DOHH2 (cell line): ENCODE measurements around the gene SLC16A7.

Experiments used
- H3F3A ChIP-seq: fragments of 200-600 bp; sonication (generic), shearing (Covaris generic); 2 replicates; pipeline ENCODE4 v1.6.0; 2016; ENCODE audit warnings: antibody characterized with exemption, mild to moderate bottlenecking; ENCODE audit not compliant: control insufficient read depth, insufficient read depth
- H3K27ac ChIP-seq: fragments of 200-600 bp; sonication (generic); 2 replicates; pipeline ENCODE4 v1.5.1; 2014; ENCODE audit warnings: low read depth, mild to moderate bottlenecking, low read length, moderate library complexity
- H3K27me3 ChIP-seq: fragments of 200-600 bp; sonication (generic); 2 replicates; pipeline ENCODE4 v1.6.1; 2014; ENCODE audit warnings: mild to moderate bottlenecking, low read length, mixed read lengths; ENCODE audit not compliant: control insufficient read depth
- H3K36me3 ChIP-seq: fragments of 200-600 bp; sonication (generic); 2 replicates; pipeline ENCODE4 v1.6.1; 2014; ENCODE audit warnings: mild to moderate bottlenecking, low read length, moderate library complexity, mixed read lengths; ENCODE audit not compliant: control insufficient read depth
- H3K4me1 ChIP-seq: fragments of 200-600 bp; sonication (generic); 2 replicates; pipeline ENCODE4 v1.6.1; 2014; ENCODE audit warnings: mild to moderate bottlenecking, low read length, mixed read lengths; ENCODE audit not compliant: control insufficient read depth
- H3K4me2 ChIP-seq: fragments of 200-600 bp; sonication (generic); 2 replicates; pipeline ENCODE4 v1.6.0; 2014; ENCODE audit warnings: mild to moderate bottlenecking, low read length, moderate library complexity
- H3K4me3 ChIP-seq: fragments of 200-600 bp; sonication (generic); 2 replicates; pipeline ENCODE4 v1.5.1; 2014; ENCODE audit warnings: mild to moderate bottlenecking, low read length, mixed read lengths
- H3K79me2 ChIP-seq: fragments of 200-600 bp; sonication (generic); 2 replicates; pipeline ENCODE4 v1.6.1; 2014; ENCODE audit warnings: mild to moderate bottlenecking, low read length, mixed read lengths; ENCODE audit not compliant: control insufficient read depth
- H3K9me2 ChIP-seq: fragments of 200-600 bp; sonication (generic); replicated peaks from 2 replicates; pipeline ENCODE4 v1.6.1; 2014; ENCODE audit warnings: mild to moderate bottlenecking, low read length, mixed read lengths; ENCODE audit not compliant: control insufficient read depth
- H3K9me3 ChIP-seq: fragments of 200-600 bp; sonication (generic); 2 replicates; pipeline ENCODE4 v1.6.1; 2014; ENCODE audit warnings: antibody characterized with exemption, low read length, mixed read lengths; ENCODE audit not compliant: control insufficient read depth, insufficient read depth
- H4K20me1 ChIP-seq: fragments of 200-600 bp; sonication (generic); 2 replicates; pipeline ENCODE4 v1.6.0; 2014; ENCODE audit warnings: low read depth, mild to moderate bottlenecking, antibody characterized with exemption, low read length, moderate library complexity; ENCODE audit not compliant: control insufficient read depth, insufficient read depth
- EZH2phosphoT487 ChIP-seq: fragments of 200-600 bp; sonication (generic); IDR thresholded peaks from 2 replicates; pipeline ENCODE4 v1.6.1; 2017; ENCODE audit warnings: borderline replicate concordance, mild to moderate bottlenecking, antibody characterized with exemption, low read length, moderate library complexity, mixed read lengths
- TF ChIP-seq, protein P1 (sequence below): fragments of 200-600 bp; sonication (generic); IDR thresholded peaks from one replicate; pipeline ENCODE4 v1.5.1; 2014; ENCODE audit warnings: antibody characterized with exemption, mild to moderate bottlenecking, low read depth, low read length; ENCODE audit not compliant: poor library complexity, severe bottlenecking

Gene SLC16A7

GRCh38 chr12:59587710-59588109 lies 8.1 kb upstream of the SLC16A7 start:
- Histone ChIP-seq H3K79me2 (no peaks in the 10 kb centered on the region), H3K4me3 (no peak overlapping the region), H3K27ac (no peak overlapping the region), H3K27me3 (no peaks in the 10 kb centered on the region), H3F3A (no peaks in the 10 kb centered on the region), H3K9me2 (no peaks in the 10 kb centered on the region), H3K36me3 (no peaks in the 10 kb centered on the region), H3K4me2 (no peak overlapping the region), H3K9me3 (no peaks in the 10 kb centered on the region), H4K20me1 (no peaks in the 10 kb centered on the region), H3K4me1 (no peaks in the 10 kb centered on the region)
- TF ChIP-seq, protein P1, sequence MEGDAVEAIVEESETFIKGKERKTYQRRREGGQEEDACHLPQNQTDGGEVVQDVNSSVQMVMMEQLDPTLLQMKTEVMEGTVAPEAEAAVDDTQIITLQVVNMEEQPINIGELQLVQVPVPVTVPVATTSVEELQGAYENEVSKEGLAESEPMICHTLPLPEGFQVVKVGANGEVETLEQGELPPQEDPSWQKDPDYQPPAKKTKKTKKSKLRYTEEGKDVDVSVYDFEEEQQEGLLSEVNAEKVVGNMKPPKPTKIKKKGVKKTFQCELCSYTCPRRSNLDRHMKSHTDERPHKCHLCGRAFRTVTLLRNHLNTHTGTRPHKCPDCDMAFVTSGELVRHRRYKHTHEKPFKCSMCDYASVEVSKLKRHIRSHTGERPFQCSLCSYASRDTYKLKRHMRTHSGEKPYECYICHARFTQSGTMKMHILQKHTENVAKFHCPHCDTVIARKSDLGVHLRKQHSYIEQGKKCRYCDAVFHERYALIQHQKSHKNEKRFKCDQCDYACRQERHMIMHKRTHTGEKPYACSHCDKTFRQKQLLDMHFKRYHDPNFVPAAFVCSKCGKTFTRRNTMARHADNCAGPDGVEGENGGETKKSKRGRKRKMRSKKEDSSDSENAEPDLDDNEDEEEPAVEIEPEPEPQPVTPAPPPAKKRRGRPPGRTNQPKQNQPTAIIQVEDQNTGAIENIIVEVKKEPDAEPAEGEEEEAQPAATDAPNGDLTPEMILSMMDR, result no peak
- no peak for TF ChIP-seq EZH2phosphoT487

DNA sequence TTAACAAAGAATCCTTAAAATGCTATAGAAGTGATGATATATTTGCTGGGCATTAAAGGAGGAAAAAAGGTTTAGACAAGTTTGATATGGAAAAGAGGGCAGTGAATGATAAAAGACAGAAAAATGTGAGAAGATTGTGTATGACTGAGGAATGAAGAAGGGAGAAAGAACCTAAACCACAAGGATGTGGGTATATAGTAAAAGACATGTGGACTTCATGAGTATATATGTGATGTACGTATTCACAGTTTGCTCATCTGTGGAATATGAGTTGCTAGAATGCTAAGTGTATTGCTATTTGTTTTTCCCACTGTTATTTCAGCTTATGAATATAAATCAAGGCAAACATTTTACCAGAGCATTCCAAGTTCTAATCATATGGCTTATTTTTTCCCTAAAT lies 2.1 kb upstream of the SLC16A7 start:
- TF ChIP-seq, protein P1, result no peak
- no peak for TF ChIP-seq EZH2phosphoT487
- Histone ChIP-seq H3K36me3 (peaks cover 22% of the 10 kb centered on the region), H3K79me2 (peaks cover 18% of the 10 kb centered on the region), H3K9me3 (no peaks in the 10 kb centered on the region), H3F3A (peaks cover 10% of the 10 kb centered on the region; the same call in 1 of the 2 replicates), H3K4me3 (no peak overlapping the region), H3K9me2 (no peaks in the 10 kb centered on the region), H3K4me2 (no peak overlapping the region), H3K27ac (no peak overlapping the region), H3K27me3 (no peaks in the 10 kb centered on the region), H3K4me1 (peaks cover 30% of the 10 kb centered on the region), H4K20me1 (no peaks in the 10 kb centered on the region)

GRCh38 chr12:59594943-59595500 lies 807 bp upstream of the SLC16A7 start:
- Histone ChIP-seq H3K79me2 (peaks cover 31% of the 10 kb centered on the region), H3K9me3 (no peaks in the 10 kb centered on the region), H3K4me2 (peak overlapping the region; percentile 89), H3F3A (peaks cover 10% of the 10 kb centered on the region; the same call in 1 of the 2 replicates), H3K9me2 (no peaks in the 10 kb centered on the region), H3K27me3 (no peaks in the 10 kb centered on the region), H3K27ac (peak overlapping the region; percentile 96), H4K20me1 (no peaks in the 10 kb centered on the region), H3K4me3 (peak overlapping the region; percentile 89), H3K4me1 (peaks cover 36% of the 10 kb centered on the region), H3K36me3 (peaks cover 34% of the 10 kb centered on the region)
- no peak for TF ChIP-seq EZH2phosphoT487
- TF ChIP-seq, protein P1, result no peak
